Measurements from ENCODE around the gene SLC10A6. TPM values are rescaled to one million over a fixed set of nuclear protein-coding genes. Genes with fewer than 3 reads are reported as not detected.

SLC10A6 gene
- polyA plus RNA-seq, 1 donor = 0.16 TPM

DNA sequence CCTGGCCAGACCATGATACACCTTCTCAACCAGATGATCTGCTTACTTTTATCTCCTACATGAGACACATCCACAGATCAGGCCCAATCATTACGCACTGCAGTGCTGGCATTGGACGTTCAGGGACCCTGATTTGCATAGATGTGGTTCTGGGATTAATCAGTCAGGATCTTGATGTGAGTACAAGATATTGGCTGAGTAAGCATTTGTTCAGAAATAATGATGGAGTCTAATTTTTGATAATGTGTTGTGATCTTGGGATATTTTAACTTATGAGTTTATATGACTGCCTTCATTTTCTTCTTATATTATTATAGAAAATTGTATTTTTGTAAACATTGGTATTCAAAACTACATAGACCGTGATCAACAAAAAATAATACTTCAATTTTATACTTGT lies 39.4 kb downstream of the SLC10A6 start:
- no peaks in the 10 kb centered on the region for H3K9me3 ChIP-seq (ENCODE audit: control insufficient read depth, low read depth, low read length)
- no peak for DNase-seq
- H3K4me3 ChIP-seq (ENCODE audit: low read length) = no peak overlapping the region
- H3K27ac ChIP-seq (ENCODE audit: low read length) = no peak overlapping the region
- no peaks in the 10 kb centered on the region for H3K4me1 ChIP-seq (ENCODE audit: control insufficient read depth, insufficient read depth, low read length)
- WGBS (ENCODE audit: insufficient coverage, low lambda C conversion rate) = 100% methylated on average over 1 of the region's 3 CpGs
- peaks cover 12% of the 10 kb centered on the region for H3K36me3 ChIP-seq (ENCODE audit: control insufficient read depth, insufficient read depth, low read length)
- H3K27me3 ChIP-seq (ENCODE audit: control insufficient read depth, insufficient read depth, low read length) = no peaks in the 10 kb centered on the region

- H3K4me1 ChIP-seq (ENCODE audit: control insufficient read depth, insufficient read depth, low read length) = no peaks in the 10 kb centered on the region
- no peak overlapping the region for H3K27ac ChIP-seq (ENCODE audit: low read length)
- no peak overlapping the region for H3K4me3 ChIP-seq (ENCODE audit: low read length)
- WGBS (ENCODE audit: insufficient coverage, low lambda C conversion rate) = no CpG with 5 or more reads among the region's 8 CpGs
- H3K27me3 ChIP-seq (ENCODE audit: control insufficient read depth, insufficient read depth, low read length) = no peaks in the 10 kb centered on the region
- peaks cover 9% of the 10 kb centered on the region for H3K36me3 ChIP-seq (ENCODE audit: control insufficient read depth, insufficient read depth, low read length)
- H3K9me3 ChIP-seq (ENCODE audit: control insufficient read depth, low read depth, low read length) = no peaks in the 10 kb centered on the region
- DNase-seq = no peak
Measured at GRCh38 chr4:86791126-86791525, 58.1 kb downstream of the SLC10A6 start.

GRCh38 chr4:86788826-86789225 lies 60.4 kb downstream of the SLC10A6 start:
- WGBS (ENCODE audit: insufficient coverage, low lambda C conversion rate) = no CpG with 5 or more reads among the region's 2 CpGs
- H3K4me3 ChIP-seq (ENCODE audit: low read length) = no peak overlapping the region
- H3K4me1 ChIP-seq (ENCODE audit: control insufficient read depth, insufficient read depth, low read length) = no peaks in the 10 kb centered on the region
- no peaks in the 10 kb centered on the region for H3K27me3 ChIP-seq (ENCODE audit: control insufficient read depth, insufficient read depth, low read length)
- H3K36me3 ChIP-seq (ENCODE audit: control insufficient read depth, insufficient read depth, low read length) = peaks cover 9% of the 10 kb centered on the region
- no peak overlapping the region for H3K27ac ChIP-seq (ENCODE audit: low read length)
- H3K9me3 ChIP-seq (ENCODE audit: control insufficient read depth, low read depth, low read length) = no peaks in the 10 kb centered on the region
- DNase-seq = no peak

GRCh38 chr4:86778175-86778574 lies 71.0 kb downstream of the SLC10A6 start:
- no CpG with 5 or more reads among the region's 4 CpGs for WGBS (ENCODE audit: insufficient coverage, low lambda C conversion rate)

DNA sequence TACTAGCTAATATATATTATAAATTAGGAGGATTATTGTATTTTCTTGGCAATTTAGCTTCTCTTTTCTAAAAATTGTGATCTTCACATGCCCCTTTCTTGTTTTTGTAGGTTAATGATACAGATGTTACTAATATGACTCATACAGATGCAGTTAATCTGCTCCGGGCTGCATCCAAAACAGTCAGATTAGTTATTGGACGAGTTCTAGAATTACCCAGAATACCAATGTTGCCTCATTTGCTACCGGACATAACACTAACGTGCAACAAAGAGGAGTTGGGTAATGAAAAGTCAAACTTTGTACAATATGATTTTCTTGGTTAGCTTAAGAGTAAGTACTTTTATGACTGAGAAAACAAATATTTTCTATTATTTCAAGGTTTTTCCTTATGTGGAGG lies 74.1 kb downstream of the SLC10A6 start:
- Histone ChIP-seq H3K27me3 (ENCODE audit: control insufficient read depth, insufficient read depth, low read length) (no peaks in the 10 kb centered on the region), H3K9me3 (ENCODE audit: control insufficient read depth, low read depth, low read length) (no peaks in the 10 kb centered on the region), H3K4me3 (ENCODE audit: low read length) (no peak overlapping the region), H3K4me1 (ENCODE audit: control insufficient read depth, insufficient read depth, low read length) (no peaks in the 10 kb centered on the region), H3K27ac (ENCODE audit: low read length) (no peak overlapping the region), H3K36me3 (ENCODE audit: control insufficient read depth, insufficient read depth, low read length) (peaks cover 10% of the 10 kb centered on the region)
- no CpG with 5 or more reads among the region's 4 CpGs for WGBS (ENCODE audit: insufficient coverage, low lambda C conversion rate)
- no peak for DNase-seq

More at GRCh38 chr4:86778175-86778574, 71.0 kb downstream of the SLC10A6 start:
- Histone ChIP-seq H3K36me3 (ENCODE audit: control insufficient read depth, insufficient read depth, low read length) (peaks cover 2% of the 10 kb centered on the region), H3K27me3 (ENCODE audit: control insufficient read depth, insufficient read depth, low read length) (no peaks in the 10 kb centered on the region), H3K9me3 (ENCODE audit: control insufficient read depth, low read depth, low read length) (no peaks in the 10 kb centered on the region), H3K4me1 (ENCODE audit: control insufficient read depth, insufficient read depth, low read length) (no peaks in the 10 kb centered on the region), H3K4me3 (ENCODE audit: low read length) (no peak overlapping the region), H3K27ac (ENCODE audit: low read length) (no peak overlapping the region)
- DNase-seq = no peak

Other genes starting within 250 kb of the SLC10A6 start
- 0.60 TPM for gene C4orf36, start 43.0 kb upstream of the SLC10A6 start, polyA plus RNA-seq
- 37.5 TPM for gene AFF1, start 85.6 kb upstream of the SLC10A6 start, polyA plus RNA-seq

Data from large intestine (tissue), 3 donors.